Measurements from ENCODE around the gene CCDC91.

Gene CCDC91

DNA sequence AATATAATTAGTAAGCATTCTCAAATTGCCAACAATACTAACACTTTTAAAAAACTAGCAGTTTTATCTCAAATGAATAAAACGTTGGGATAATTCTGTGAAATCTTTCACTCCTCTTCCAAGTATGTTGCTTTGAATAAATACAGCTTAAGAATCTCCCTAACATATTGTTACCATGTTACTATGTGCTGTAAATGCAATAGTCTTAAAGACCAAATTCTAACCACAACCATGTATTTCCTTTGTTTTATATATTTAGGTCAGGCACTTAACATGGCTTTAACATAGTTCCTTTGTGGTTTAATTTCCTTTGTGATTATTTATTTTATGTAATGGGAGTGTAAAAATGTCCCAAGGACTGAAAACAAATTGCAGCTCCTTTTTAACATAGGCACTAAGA is 33.9 kb upstream of the CCDC91 start:
- Histone ChIP-seq H3K36me3 (ENCODE audit: control insufficient read depth, insufficient read depth, low read length) (no peaks in the 10 kb centered on the region), H3K27me3 (replicated peaks; ENCODE audit: control insufficient read depth, insufficient read depth, low read length) (no peaks in the 10 kb centered on the region), H3K4me3 (replicated peaks; ENCODE audit: low read depth, low read length) (no peak overlapping the region)
- DNase-seq (ENCODE audit: extremely low read depth, insufficient read length) = no peak
- TF ChIP-seq, protein P1, sequence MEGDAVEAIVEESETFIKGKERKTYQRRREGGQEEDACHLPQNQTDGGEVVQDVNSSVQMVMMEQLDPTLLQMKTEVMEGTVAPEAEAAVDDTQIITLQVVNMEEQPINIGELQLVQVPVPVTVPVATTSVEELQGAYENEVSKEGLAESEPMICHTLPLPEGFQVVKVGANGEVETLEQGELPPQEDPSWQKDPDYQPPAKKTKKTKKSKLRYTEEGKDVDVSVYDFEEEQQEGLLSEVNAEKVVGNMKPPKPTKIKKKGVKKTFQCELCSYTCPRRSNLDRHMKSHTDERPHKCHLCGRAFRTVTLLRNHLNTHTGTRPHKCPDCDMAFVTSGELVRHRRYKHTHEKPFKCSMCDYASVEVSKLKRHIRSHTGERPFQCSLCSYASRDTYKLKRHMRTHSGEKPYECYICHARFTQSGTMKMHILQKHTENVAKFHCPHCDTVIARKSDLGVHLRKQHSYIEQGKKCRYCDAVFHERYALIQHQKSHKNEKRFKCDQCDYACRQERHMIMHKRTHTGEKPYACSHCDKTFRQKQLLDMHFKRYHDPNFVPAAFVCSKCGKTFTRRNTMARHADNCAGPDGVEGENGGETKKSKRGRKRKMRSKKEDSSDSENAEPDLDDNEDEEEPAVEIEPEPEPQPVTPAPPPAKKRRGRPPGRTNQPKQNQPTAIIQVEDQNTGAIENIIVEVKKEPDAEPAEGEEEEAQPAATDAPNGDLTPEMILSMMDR (IDR thresholded peaks at IDR 0.05; ENCODE audit: insufficient read depth, low read length, poor library complexity, severe bottlenecking) = no peak

DNA sequence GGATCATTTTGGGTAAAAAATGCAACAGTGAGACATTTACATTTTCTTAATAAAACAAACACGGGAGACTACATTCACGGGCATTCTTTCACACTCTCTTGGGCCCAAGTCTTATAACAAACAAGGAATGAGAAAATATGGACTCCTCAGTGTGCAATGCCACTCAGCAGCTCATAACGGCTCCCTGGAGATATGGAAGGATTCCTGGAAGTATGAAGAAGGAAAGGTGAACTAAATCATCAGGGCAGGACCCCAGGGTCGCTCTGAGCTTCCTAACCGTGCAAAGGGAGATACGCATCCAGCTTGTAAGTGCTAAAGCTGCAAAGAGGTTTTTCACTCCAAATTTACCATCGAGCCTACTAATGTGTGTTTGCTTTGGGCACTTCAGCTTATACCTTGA is 33.5 kb upstream of the CCDC91 start:
- Histone ChIP-seq H3K36me3 (ENCODE audit: control insufficient read depth, insufficient read depth, low read length) (no peaks in the 10 kb centered on the region), H3K27me3 (replicated peaks; ENCODE audit: control insufficient read depth, insufficient read depth, low read length) (no peaks in the 10 kb centered on the region), H3K4me3 (replicated peaks; ENCODE audit: low read depth, low read length) (no peak overlapping the region)
- no peak for DNase-seq (ENCODE audit: extremely low read depth, insufficient read length)
- TF ChIP-seq, protein P1 (IDR thresholded peaks at IDR 0.05; ENCODE audit: insufficient read depth, low read length, poor library complexity, severe bottlenecking) = no peak

DNA sequence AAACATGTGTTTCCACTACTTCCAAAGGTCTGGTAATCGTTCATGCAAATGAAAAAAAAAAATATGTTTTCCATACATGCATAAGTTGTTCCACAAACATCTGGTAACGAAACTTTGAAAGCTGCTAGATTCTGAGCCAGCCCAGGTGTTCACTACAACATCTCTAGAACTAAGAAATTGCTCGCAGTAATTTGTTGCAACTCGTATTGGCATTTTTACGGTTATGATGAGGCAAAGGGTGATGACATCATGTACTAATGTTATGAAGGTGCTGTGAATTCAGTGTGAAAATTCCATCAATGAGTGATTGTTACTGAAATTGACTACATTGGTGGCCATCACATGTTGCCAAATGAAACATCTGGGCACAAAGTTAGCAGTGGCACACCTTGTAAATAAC is 31.9 kb upstream of the CCDC91 start:
- TF ChIP-seq, protein P1 (IDR thresholded peaks at IDR 0.05; ENCODE audit: insufficient read depth, low read length, poor library complexity, severe bottlenecking) = no peak
- Histone ChIP-seq H3K36me3 (ENCODE audit: control insufficient read depth, insufficient read depth, low read length) (no peaks in the 10 kb centered on the region), H3K4me3 (replicated peaks; ENCODE audit: low read depth, low read length) (no peak overlapping the region), H3K27me3 (replicated peaks; ENCODE audit: control insufficient read depth, insufficient read depth, low read length) (no peaks in the 10 kb centered on the region)
- DNase-seq (ENCODE audit: extremely low read depth, insufficient read length) = no peak

DNA sequence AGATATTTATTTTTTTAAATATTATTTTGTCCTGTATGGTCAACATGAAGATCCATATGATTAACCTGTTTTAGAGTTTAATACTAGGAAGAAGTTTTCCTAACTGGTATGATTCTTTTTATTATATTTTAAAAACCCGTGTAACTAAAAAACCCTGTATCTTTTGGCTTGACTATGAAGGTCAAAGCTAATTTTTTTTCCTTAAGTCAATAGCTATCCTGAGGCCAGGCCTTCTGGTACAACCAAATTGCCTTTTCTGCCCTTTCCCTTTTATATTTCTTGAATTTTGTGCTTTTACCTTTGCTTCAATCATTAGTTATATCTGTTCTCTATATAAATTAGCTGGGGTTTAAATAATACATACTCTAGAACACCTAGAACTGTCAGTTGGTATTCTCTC is 30.6 kb upstream of the CCDC91 start:
- Histone ChIP-seq H3K36me3 (ENCODE audit: control insufficient read depth, insufficient read depth, low read length) (no peaks in the 10 kb centered on the region), H3K4me3 (replicated peaks; ENCODE audit: low read depth, low read length) (no peak overlapping the region), H3K27me3 (replicated peaks; ENCODE audit: control insufficient read depth, insufficient read depth, low read length) (no peaks in the 10 kb centered on the region)
- DNase-seq (ENCODE audit: extremely low read depth, insufficient read length) = no peak
- TF ChIP-seq, protein P1 (IDR thresholded peaks at IDR 0.05; ENCODE audit: insufficient read depth, low read length, poor library complexity, severe bottlenecking) = no peak

DNA sequence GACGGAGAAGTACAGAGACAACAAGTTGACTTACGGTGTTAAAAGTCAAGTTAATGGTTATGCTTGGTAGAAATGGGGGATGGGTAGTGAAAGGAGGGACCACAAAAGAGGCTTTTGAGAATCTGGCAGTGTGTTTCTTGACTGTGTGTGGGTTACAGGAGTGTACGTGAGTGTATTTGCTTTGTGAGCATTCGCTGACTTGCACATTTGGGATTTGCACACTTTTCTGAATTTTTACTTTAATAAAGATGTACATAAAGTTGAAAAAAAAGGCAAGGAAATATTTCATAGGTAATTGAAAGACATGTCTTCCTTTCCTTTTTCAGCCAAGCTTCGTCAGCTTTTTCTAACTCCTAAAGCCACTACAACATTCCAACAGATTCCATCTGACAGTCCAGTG is 28.6 kb upstream of the CCDC91 start:
- TF ChIP-seq, protein P1 (IDR thresholded peaks at IDR 0.05; ENCODE audit: insufficient read depth, low read length, poor library complexity, severe bottlenecking) = no peak
- no peak for DNase-seq (ENCODE audit: extremely low read depth, insufficient read length)

DNA sequence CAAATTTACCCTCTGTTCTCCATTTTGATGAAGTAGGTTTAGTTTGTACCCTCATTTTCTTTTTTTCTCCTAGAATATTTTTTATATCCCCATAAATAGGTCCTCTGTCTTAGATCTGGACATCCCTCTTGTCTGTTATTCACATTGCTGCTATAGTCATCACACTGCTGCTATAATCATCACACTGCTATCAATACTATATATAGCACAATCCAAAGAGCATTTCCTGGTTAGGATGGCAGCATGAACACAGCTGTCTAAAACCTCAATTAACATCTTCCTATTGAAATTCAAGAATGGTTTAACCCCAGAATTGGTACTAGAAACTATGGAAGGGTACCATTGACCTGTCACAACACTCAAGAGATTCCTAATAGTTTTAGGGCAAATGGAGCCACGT is 27.6 kb upstream of the CCDC91 start:
- Histone ChIP-seq H3K27me3 (replicated peaks; ENCODE audit: control insufficient read depth, insufficient read depth, low read length) (no peaks in the 10 kb centered on the region), H3K36me3 (ENCODE audit: control insufficient read depth, insufficient read depth, low read length) (no peaks in the 10 kb centered on the region), H3K4me3 (replicated peaks; ENCODE audit: low read depth, low read length) (no peak overlapping the region)
- DNase-seq (ENCODE audit: extremely low read depth, insufficient read length) = no peak
- TF ChIP-seq, protein P1 (IDR thresholded peaks at IDR 0.05; ENCODE audit: insufficient read depth, low read length, poor library complexity, severe bottlenecking) = no peak

More for the DNA sequence above, 28.6 kb upstream of the CCDC91 start:
- H3K4me3 ChIP-seq (replicated peaks; ENCODE audit: low read depth, low read length) = no peak overlapping the region
- no peaks in the 10 kb centered on the region for H3K27me3 ChIP-seq (replicated peaks; ENCODE audit: control insufficient read depth, insufficient read depth, low read length)
- no peaks in the 10 kb centered on the region for H3K36me3 ChIP-seq (ENCODE audit: control insufficient read depth, insufficient read depth, low read length)

Data from GM06990 (cell line).